Measurements from ENCODE around the gene HSF5.

The HSF5 gene

DNA sequence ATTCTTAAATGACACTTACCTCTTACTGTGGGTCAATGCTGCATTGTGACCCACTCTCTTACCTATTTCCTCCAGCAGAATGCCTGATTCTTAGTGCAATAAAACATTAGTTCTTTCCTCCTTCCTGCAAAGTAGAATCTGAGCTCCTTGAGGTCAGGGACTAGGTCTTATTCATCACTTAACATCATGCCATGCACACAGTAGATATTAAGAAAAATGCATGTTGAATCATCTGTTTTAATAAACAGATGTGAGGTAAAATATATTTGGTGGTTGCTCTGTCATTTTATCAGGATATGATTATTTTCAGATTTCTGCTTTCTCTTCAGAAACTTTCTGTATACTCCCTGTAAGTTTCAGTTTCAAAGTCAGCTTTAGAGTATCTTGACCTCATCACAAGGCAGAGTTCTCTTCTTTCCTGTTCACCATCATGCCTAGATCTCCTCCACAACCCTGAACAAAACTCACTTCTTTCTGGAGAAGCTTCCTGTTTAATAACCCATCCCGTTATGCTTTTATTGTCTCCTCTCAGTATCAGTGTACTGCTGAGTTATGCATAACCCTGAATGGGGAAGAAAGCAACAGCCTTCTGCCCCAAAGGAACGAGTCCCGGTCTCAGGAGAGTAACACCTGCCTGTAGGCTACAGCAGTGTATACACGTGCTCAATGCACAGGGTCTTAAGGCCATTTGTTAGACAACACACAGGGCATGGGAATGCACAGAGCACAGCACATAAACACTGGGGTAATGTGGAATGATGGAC is 105.9 kb downstream of the HSF5 start:
- TF ChIP-seq, protein P1, sequence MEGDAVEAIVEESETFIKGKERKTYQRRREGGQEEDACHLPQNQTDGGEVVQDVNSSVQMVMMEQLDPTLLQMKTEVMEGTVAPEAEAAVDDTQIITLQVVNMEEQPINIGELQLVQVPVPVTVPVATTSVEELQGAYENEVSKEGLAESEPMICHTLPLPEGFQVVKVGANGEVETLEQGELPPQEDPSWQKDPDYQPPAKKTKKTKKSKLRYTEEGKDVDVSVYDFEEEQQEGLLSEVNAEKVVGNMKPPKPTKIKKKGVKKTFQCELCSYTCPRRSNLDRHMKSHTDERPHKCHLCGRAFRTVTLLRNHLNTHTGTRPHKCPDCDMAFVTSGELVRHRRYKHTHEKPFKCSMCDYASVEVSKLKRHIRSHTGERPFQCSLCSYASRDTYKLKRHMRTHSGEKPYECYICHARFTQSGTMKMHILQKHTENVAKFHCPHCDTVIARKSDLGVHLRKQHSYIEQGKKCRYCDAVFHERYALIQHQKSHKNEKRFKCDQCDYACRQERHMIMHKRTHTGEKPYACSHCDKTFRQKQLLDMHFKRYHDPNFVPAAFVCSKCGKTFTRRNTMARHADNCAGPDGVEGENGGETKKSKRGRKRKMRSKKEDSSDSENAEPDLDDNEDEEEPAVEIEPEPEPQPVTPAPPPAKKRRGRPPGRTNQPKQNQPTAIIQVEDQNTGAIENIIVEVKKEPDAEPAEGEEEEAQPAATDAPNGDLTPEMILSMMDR (IDR thresholded peaks at IDR 0.05; ENCODE audit: insufficient read depth, low read length, poor library complexity, severe bottlenecking): no peak
- Histone ChIP-seq H3K4me3 (replicated peaks; ENCODE audit: low read depth, low read length) (no peak overlapping the region), H3K27me3 (replicated peaks; ENCODE audit: control insufficient read depth, insufficient read depth, low read length) (no peaks in the 10 kb centered on the region), H3K36me3 (ENCODE audit: control insufficient read depth, insufficient read depth, low read length) (no peaks in the 10 kb centered on the region)
- peak; percentile 31 for DNase-seq (ENCODE audit: extremely low read depth, insufficient read length)

GRCh38 chr17:58381124-58382035 is 106.8 kb downstream of the HSF5 start:
- TF ChIP-seq, protein P1 (IDR thresholded peaks at IDR 0.05; ENCODE audit: insufficient read depth, low read length, poor library complexity, severe bottlenecking): no peak
- H3K36me3 ChIP-seq (ENCODE audit: control insufficient read depth, insufficient read depth, low read length): no peaks in the 10 kb centered on the region
- no peak overlapping the region for H3K4me3 ChIP-seq (replicated peaks; ENCODE audit: low read depth, low read length)
- H3K27me3 ChIP-seq (replicated peaks; ENCODE audit: control insufficient read depth, insufficient read depth, low read length): no peaks in the 10 kb centered on the region
- DNase-seq (ENCODE audit: extremely low read depth, insufficient read length): no peak

DNA sequence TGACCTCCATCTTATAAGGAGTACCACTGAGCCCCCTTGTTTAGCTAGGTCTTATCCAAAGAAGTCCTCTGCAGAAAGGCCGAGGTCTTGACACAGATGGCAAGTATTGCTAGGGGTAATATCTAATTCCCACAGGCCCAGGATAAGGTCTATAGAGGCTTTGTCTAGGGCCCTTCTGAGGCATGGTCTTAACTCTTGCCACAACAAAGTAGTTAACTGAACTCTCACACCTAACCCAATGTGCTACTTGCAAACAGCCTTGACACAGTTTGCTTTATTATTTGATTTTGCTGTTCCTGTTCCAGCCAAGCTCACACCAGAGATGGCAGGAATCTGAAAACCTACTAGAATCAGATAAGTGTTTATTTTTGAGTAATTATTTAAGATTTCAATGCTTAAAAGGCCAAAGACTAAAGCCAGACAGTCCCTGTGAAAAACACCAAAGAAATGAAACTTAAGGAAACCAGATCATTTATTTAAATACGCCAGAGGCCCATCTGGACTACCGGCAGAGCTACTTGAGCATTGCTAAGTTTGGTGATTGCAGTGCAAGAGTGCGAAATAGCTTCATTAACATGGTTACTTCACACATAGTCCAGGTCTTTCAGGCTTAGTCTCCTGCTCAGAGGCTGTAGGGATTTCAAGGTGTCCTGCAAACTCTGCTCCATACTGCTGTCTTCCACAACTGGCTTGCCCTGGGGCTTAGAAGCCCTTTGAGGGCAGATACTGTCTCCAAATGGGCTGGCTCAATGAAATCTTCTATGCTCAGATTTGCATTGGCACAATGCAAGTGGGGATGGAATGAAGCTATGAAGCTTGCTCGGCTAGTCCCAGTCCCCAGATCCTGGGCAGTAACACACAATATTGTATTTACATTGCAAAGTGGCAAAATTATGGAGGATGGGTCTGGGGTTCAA is 107.7 kb downstream of the HSF5 start:
- H3K36me3 ChIP-seq (ENCODE audit: control insufficient read depth, insufficient read depth, low read length): no peaks in the 10 kb centered on the region
- TF ChIP-seq, protein P1 (IDR thresholded peaks at IDR 0.05; ENCODE audit: insufficient read depth, low read length, poor library complexity, severe bottlenecking): no peak
- DNase-seq (ENCODE audit: extremely low read depth, insufficient read length): no peak
- H3K4me3 ChIP-seq (replicated peaks; ENCODE audit: low read depth, low read length): no peak overlapping the region
- H3K27me3 ChIP-seq (replicated peaks; ENCODE audit: control insufficient read depth, insufficient read depth, low read length): no peaks in the 10 kb centered on the region

DNA sequence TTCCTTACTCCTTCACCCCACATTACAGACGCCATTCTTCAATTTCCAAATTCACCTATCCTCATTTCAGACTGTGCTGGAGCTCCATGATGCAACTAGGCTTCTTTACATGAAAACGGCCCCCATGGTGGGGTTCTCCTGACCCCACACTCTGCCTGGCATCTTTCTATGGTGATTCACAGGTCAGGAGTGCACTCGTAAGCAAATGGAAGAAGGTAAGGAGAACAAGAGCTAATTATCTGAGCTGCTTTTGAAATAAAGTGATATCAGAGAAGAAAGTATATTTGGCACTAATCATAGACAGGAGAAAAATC is 108.7 kb downstream of the HSF5 start:
- Histone ChIP-seq H3K4me3 (replicated peaks; ENCODE audit: low read depth, low read length) (no peak overlapping the region), H3K27me3 (replicated peaks; ENCODE audit: control insufficient read depth, insufficient read depth, low read length) (no peaks in the 10 kb centered on the region), H3K36me3 (ENCODE audit: control insufficient read depth, insufficient read depth, low read length) (no peaks in the 10 kb centered on the region)
- DNase-seq (ENCODE audit: extremely low read depth, insufficient read length): no peak
- TF ChIP-seq, protein P1 (IDR thresholded peaks at IDR 0.05; ENCODE audit: insufficient read depth, low read length, poor library complexity, severe bottlenecking): no peak

DNA sequence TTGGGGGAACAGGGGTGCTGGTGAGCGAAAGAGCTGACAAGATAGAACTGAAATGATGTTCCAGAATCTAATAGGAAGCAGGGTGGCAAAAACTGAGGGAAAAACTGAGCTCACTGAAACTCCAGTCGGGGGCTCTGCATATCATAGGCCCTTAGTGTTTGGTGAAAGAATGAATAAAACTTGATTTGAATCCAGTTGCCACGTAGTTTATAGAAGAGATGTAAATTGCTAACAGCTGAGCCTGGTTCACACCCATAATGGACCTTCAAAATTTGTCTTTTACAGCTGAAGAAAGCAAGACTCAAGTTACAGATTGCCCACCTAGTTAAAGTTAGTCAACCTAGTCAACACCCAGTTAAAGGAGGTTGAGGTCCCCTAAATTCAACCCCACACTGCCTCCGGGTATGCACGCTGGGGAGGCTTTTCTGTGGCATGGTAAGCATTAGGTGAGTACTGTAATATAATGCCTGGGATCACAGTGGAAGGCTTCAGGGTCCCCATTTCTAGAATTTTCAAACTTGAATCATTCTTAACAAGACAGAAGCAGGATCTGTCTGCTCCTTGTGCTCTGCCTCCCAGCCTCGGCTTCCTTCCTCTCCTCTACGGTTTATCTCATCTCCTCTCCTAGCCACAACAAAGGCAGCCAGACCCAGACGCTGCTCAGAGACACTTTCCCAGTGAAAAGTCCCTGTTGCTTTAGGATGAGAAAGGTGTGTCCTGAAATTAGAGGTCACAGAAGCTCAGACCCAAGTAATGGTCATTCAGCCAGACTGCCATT is 109.3 kb downstream of the HSF5 start:
- no peak overlapping the region for H3K4me3 ChIP-seq (replicated peaks; ENCODE audit: low read depth, low read length)
- DNase-seq (ENCODE audit: extremely low read depth, insufficient read length): no peak
- no peaks in the 10 kb centered on the region for H3K36me3 ChIP-seq (ENCODE audit: control insufficient read depth, insufficient read depth, low read length)
- TF ChIP-seq, protein P1 (IDR thresholded peaks at IDR 0.05; ENCODE audit: insufficient read depth, low read length, poor library complexity, severe bottlenecking): no peak
- H3K27me3 ChIP-seq (replicated peaks; ENCODE audit: control insufficient read depth, insufficient read depth, low read length): no peaks in the 10 kb centered on the region

All from GM06990 (cell line).